IMR-90 (cell line): ENCODE data around the gene TRIM2.

Experiments used
- CEBPB ChIP-seq: IDR thresholded peaks from 2 replicates; pipeline ENCODE4 v1.6.1; 2012; ENCODE audit warnings: low read depth, low read length, improper control_type of control experiment
- CTCF ChIP-seq: conservative IDR thresholded peaks from 2 replicates; pipeline ENCODE4 v1.5.1; 2012; ENCODE audit warnings: mild to moderate bottlenecking, low read depth, low read length, improper control_type of control experiment
- MAZ ChIP-seq: IDR thresholded peaks from 2 replicates; pipeline ENCODE4 v1.6.1; 2012; ENCODE audit warnings: low read depth, mild to moderate bottlenecking, low read length, improper control_type of control experiment, moderate library complexity, borderline replicate concordance
- NFE2L2 ChIP-seq: fragments of 150-350 bp; IDR thresholded peaks from 2 replicates; pipeline ENCODE4 v1.6.1; 2016; ENCODE audit warnings: low read depth, mild to moderate bottlenecking, low read length
- POLR2A ChIP-seq: IDR thresholded peaks from 2 replicates; pipeline ENCODE4 v1.6.1; 2012; ENCODE audit warnings: mild to moderate bottlenecking, low read depth, low read length
- RAD21 ChIP-seq: IDR thresholded peaks from 2 replicates; pipeline ENCODE4 v1.6.1; 2012; ENCODE audit warnings: low read length, improper control_type of control experiment
- RFX5 ChIP-seq: IDR thresholded peaks from 2 replicates; pipeline ENCODE4 v1.8.0; 2012; ENCODE audit warnings: low read depth, mild to moderate bottlenecking, low read length, moderate library complexity
- USF2 ChIP-seq: fragments of 150-350 bp; IDR thresholded peaks from 2 replicates; pipeline ENCODE4 v1.6.1; 2017; ENCODE audit warnings: mild to moderate bottlenecking, antibody characterized with exemption, low read length, low read depth

DNA sequence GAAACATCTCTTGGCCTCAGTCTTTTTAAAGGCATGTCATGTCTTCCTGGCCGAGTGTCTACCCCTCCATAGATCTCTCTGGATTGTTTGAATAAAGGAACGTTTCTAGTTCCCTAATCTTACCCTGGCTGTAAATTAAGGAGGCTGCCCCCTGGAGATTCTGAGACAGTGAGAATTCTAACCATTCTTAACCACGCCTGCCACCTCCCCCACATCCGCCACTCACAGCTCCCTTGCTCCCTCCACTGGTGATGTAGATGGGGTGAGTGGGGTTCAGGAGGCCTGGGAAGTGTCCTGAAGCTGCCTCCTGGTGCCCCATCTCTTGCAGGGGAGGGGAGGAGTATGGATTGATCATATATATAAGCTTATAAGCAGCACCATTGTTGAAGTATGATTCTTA, 48.0 kb upstream of the TRIM2 start:
- TF ChIP-seq RFX5, result no peak
- no peak for TF ChIP-seq CTCF
- no peak for TF ChIP-seq USF2
- no peak for TF ChIP-seq NFE2L2
- TF ChIP-seq RAD21, result no peak
- TF ChIP-seq POLR2A, result no peak
- TF ChIP-seq CEBPB, result no peak
- no peak for TF ChIP-seq MAZ
